ENCODE data around the gene ADPRS.

The ADPRS gene, protein sequence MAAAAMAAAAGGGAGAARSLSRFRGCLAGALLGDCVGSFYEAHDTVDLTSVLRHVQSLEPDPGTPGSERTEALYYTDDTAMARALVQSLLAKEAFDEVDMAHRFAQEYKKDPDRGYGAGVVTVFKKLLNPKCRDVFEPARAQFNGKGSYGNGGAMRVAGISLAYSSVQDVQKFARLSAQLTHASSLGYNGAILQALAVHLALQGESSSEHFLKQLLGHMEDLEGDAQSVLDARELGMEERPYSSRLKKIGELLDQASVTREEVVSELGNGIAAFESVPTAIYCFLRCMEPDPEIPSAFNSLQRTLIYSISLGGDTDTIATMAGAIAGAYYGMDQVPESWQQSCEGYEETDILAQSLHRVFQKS

DNA sequence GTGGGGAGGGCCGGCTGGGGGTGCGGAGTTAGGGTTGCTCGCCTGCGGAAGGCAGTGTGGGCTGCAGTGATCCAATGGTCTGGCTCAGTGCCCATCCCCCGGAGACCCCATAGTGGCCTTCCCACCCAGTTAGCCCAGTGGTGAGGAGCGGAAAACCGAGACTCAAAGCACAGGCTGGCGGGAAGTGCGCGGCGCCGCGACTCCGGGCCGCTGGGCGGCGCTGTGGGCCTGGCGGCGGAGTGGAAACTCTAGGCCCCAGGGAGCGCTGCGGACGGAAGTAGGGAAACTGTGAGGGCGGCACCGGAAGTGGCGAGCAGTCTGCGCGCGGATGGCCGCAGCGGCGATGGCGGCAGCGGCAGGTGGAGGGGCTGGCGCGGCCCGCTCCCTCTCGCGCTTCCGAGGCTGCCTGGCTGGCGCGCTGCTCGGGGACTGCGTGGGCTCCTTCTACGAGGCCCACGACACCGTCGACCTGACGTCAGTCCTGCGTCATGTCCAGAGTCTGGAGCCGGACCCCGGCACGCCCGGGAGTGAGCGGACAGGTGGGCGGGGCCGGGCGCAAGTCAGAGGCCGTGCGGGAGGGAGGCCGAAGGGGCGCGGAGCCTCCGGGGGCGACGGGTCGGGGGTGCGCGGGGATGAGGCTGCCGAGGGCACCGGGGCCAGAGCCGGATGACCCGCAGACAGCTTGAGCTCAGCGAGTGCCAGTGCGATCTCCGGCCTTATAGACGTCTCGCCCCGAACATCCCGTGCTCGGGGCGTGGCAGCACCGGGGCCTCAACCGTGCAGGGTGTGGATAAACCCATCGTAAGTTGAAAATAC is at the start of gene ADPRS:
Gene ADPRS (plus strand): TSS at position 316 of the 816 bp plus-strand sequence. CDS start 13 bp downstream, at position 329.
- peak; percentile 52 for DNase-seq

GRCh38 chr1:36040238-36040637 is 48.5 kb upstream of the ADPRS start:
- DNase-seq = no peak

- DNase-seq = no peak
These were observed 36.9 kb upstream of the ADPRS start for GRCh38 chr1:36051821-36052220.

GRCh38 chr1:36053978-36054377 is 34.7 kb upstream of the ADPRS start:
- no peak for DNase-seq

GRCh38 chr1:36055706-36056105 is 33.0 kb upstream of the ADPRS start:
- DNase-seq = peak; percentile 8

GRCh38 chr1:36062315-36062714 is 26.4 kb upstream of the ADPRS start:
- DNase-seq = no peak

- DNase-seq = no peak
These were observed 20.8 kb upstream of the ADPRS start for GRCh38 chr1:36067871-36068270.

DNA sequence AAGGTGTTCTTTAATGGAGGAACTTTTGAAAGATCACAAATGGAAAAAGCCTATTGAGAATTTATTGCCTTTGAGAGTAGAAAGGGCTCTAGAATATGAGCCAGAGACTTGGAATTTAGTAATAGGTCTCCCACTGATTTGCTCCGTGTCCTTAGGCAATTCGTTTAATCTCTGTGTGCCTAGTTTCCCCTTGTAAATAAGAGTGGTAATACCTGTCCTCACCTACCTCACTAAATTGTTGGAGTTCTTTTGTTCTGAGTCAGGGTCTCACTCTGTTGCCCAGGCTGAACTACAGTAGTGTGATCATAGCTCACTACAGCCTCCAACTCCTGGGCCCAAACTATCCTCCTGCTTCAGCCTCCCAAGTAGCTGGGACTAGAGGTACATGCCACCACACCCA is 19.8 kb upstream of the ADPRS start:
- DNase-seq = no peak

DNA sequence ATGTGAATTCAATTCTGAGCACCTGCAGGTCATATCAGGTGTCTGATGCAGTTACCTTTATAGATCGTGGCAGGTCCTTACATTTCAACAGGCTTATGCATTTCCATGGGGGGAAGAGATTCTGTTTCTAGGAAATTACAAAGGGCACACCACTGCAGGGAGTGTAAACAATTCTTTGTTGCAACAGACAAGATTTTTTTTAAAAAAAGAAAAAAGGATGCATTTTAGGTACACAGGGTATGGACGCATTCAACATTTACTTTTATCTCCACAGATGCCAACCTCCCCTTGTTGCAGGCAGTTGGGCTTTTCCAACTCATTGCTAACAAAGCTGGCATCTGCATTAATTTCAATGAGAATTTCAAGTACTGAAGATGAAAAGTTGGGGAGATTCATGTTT is 18.3 kb upstream of the ADPRS start:
- no peak for DNase-seq

GRCh38 chr1:36076979-36077573 is 11.6 kb upstream of the ADPRS start:
- DNase-seq = no peak

- DNase-seq = no peak
These were observed 8.5 kb upstream of the ADPRS start for GRCh38 chr1:36080236-36080635.

DNA sequence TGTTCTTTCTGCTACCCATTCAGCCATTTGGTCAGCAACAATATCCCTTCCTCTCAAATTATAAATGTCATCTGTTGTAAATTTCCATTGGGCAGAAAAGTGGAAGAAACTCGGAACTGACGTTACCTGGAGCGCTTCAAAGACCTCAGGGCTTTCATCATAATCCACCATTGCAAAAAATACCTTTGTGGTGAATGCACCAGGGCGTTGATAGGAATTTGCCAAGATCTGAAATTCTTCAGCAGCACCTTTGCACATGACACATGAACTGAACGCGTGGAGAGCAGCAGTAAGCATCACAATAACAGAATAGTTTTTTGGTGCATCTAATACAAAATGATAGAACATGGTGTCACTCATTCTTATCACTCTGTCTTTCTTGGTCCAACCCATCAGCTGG is 7.9 kb upstream of the ADPRS start:
- no peak for DNase-seq

DNA sequence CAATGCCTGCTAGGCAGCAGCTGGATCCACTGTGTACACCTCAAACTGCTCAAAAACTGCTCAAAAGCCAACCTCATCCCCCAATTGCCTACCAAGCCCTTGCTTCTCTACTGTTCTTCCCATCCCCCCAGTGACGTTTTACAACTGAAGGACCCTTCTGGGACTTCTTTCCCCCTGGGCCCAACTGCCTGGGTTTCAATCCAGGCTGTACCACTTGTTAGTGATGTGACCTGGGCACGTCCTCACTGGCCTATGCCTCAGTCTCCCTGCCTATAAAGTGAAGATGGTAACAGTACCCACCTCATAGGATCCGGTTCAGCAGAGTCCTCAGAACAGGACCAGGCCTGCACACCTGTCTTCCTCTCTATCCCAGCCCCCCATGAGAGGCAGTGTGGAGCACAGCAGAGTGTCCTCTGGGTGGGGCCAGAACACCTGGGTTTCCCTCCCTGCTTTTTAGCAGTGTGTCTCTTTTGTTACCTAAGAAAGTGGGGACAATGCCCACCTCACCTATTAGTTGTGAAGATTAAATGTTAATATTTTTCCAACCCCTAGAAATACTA is 6.7 kb upstream of the ADPRS start:
- DNase-seq = no peak

DNA sequence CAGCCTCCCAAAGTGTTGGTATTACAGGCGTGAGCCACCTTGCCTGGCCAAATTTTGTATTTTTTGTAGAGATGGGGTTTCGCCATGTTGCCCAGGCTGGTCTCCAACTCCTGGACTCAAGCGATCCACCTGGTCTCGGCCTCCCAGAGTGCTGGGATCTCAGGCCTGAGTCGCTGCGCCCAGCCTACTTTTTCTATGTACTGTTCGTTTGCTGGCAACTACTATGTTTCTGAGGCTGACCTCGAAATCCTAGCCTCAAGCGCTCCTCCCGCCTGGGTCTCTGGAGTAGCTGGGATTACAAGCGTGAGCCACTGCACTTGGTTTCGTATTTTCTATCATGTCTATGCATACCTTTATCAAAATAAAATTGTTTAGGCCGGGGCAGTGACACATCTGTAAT is 5.5 kb upstream of the ADPRS start:
- DNase-seq = no peak

GRCh38 chr1:36083635-36084496 is 4.8 kb upstream of the ADPRS start, which contains the start of gene TEKT2:
TSS of gene TEKT2 (plus strand) at chr1:36084094. CDS start at chr1:36084922, 828 bp downstream.
- no peak for DNase-seq

GRCh38 chr1:36084497-36085115 is 4.1 kb upstream of the ADPRS start:
- DNase-seq = no peak

DNA sequence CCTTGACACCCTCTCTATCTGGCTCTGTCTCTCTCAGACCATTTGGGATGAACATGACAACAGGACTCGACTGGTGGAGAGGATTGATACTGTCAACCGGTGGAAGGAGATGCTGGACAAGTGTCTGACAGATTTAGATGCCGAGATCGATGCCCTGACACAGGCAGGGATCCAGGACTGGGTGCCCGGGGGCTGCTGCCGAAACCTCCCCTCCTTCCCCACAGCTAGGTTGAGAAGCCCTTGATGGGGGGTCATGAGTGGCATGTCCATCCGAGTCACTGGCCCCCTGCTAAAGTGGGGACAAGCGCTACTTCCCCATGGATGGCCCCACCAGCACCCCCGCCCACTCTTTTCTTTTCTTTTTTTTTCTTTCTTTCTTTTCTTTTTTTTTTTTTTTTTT is 3.6 kb upstream of the ADPRS start:
- DNase-seq = no peak

GRCh38 chr1:36085686-36086526 is 2.8 kb upstream of the ADPRS start:
- no peak for DNase-seq

- DNase-seq = no peak
These were observed 2.0 kb upstream of the ADPRS start for GRCh38 chr1:36086529-36087232.
